Measurements from ENCODE around the gene RNF220.

RNF220 gene

GRCh38 chr1:44405031-44405797 is at the start of gene RNF220:
TSS of gene RNF220 (plus strand) at chr1:44405255.
- in situ Hi-C loops (cut with MboI; ENCODE audit: low sequenced_read_pairs), result no loop called here

- in situ Hi-C loops (cut with MboI; ENCODE audit: low sequenced_read_pairs), result no loop called here
Measured at GRCh38 chr1:44355582-44356305, 49.3 kb upstream of the RNF220 start.

DNA sequence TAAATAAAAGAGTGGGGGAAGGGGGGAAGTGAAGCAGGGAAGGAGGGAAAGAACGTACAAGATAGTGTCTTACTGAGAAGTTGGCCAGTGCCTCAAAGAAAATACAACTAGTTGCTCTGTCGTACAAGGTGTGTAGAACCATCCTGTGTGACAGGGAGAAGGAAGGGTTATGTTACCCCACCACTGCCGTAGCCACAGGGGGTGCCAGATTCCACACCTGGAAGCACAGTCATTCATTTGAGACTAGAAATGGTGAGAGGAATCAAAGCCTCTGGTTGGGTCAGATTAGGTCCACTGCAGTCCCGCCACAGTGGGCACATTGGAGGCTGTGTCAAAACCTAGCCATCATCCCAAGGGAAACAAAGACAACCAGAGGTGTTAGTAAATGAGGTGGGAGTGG is 47.3 kb upstream of the RNF220 start:
- in situ Hi-C loops (cut with MboI; ENCODE audit: low sequenced_read_pairs), result no loop called here

GRCh38 chr1:44359234-44359935 is 45.7 kb upstream of the RNF220 start:
- in situ Hi-C loops (cut with MboI; ENCODE audit: low sequenced_read_pairs), result no loop called here

DNA sequence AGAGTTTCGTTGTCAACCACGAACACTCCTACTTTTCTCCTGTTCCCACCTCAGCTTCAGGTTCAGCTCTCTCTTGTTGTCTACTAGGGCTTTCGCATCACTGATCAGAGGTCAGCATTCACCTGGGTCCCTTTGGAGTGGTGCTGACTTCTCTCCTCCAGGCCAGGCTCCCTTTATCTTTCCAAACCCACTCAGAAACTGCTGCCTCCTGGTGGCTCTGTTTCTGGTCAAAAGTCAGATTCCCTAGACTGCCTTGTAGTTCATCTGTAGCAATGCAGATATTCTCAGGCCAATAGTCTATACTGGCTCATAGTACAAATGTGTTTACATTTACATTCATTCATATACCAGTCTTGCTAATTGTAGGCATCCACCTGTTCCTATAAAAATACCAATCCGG is 43.6 kb upstream of the RNF220 start:
- in situ Hi-C loops (cut with MboI; ENCODE audit: low sequenced_read_pairs), result no loop called here

- in situ Hi-C loops (cut with MboI; ENCODE audit: low sequenced_read_pairs), result no loop called here
Measured at GRCh38 chr1:44366371-44366975, 38.6 kb upstream of the RNF220 start.

- in situ Hi-C loops (cut with MboI; ENCODE audit: low sequenced_read_pairs), result no loop called here
Measured at GRCh38 chr1:44367944-44368343, 37.1 kb upstream of the RNF220 start.

DNA sequence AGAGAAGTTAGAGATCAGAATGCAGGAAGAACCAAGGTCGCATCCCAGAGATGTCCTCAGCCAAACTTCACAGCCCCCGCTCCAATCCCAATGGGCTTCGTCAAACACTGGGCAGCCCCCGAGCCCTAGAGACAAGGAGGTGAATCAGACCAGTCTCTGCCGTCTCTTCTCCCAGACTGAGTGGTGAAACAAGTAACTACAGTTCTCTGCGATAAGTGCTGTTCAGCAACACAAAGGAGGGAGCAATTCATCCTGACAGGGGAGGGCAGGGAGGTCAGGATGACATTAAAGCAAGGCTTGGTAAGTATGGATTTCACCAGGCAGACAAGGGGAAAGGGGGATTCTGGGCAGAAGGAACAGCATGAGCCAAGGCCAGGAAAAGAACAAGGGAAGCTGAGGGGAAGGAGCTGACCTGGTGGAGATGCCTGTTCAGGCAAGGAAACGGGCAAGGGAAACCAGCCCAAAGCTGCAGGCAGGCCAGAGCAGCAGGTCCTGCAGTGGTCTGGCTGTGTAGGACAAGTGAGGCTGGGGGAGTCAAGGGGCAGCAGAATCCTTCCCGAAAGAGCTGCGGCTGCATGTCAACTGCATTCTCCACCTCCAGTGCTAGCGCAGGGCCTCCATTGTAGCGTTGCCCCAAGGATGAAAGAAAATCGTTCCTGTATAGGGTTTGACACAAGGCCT is 36.4 kb upstream of the RNF220 start:
- in situ Hi-C loops (cut with MboI; ENCODE audit: low sequenced_read_pairs), result no loop called here

DNA sequence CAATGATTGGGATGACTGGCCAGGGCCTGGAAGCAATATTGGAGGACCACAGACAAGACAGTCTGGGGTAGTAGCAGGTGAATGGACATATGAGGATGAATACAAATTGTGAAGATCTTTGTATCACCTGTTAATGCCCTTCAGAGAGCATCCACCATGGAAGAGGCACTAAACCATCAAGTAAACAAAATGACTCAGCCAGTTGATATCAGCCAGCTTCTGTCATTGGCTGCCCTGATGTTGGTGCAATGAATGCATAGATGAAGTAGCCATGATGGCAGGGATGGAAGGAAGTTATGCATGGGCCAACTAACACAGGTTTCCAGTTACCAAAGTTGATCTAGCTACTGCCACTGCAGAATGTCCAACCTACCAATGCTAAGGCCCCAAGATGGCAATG is 33.8 kb upstream of the RNF220 start:
- in situ Hi-C loops (cut with MboI; ENCODE audit: low sequenced_read_pairs), result loop anchor here (10.0 kb wide), 1 partner anchor 224 kb away; no protein-coding TSS in a partner anchor

GRCh38 chr1:44375547-44375946 is 29.5 kb upstream of the RNF220 start:
- in situ Hi-C loops (cut with MboI; ENCODE audit: low sequenced_read_pairs), result loop anchor here (10.0 kb wide), 1 partner anchor 219 kb away; no protein-coding TSS in a partner anchor

- in situ Hi-C loops (cut with MboI; ENCODE audit: low sequenced_read_pairs), result loop anchor here (10.0 kb wide), 1 partner anchor 217 kb away; no protein-coding TSS in a partner anchor
Measured at GRCh38 chr1:44377925-44378784, 26.9 kb upstream of the RNF220 start.

GRCh38 chr1:44380666-44381177 is 24.3 kb upstream of the RNF220 start:
- in situ Hi-C loops (cut with MboI; ENCODE audit: low sequenced_read_pairs), result no loop called here

DNA sequence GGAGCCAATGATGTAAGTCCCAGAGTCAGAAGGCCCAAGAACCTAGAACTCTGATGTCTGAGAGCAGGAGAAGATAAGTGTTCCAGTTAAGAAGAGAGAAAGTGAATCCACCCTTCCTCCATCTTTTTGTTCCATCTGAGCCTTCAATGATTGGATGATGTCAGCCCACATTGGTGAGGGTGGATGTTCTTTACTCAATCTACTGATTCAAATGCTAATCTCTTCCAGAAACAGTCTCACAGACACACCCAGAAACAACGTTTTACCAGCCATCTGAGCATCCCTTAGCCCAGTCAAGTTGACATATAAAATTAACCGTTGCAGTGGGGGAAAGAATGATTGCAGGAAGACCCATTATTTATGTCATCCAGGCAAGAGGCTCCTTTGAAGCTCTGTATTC is 16.5 kb upstream of the RNF220 start:
- in situ Hi-C loops (cut with MboI; ENCODE audit: low sequenced_read_pairs), result no loop called here

GRCh38 chr1:44389437-44389836 is 15.6 kb upstream of the RNF220 start:
- in situ Hi-C loops (cut with MboI; ENCODE audit: low sequenced_read_pairs), result no loop called here

- in situ Hi-C loops (cut with MboI; ENCODE audit: low sequenced_read_pairs), result no loop called here
Measured at GRCh38 chr1:44390277-44390676, 14.8 kb upstream of the RNF220 start.

DNA sequence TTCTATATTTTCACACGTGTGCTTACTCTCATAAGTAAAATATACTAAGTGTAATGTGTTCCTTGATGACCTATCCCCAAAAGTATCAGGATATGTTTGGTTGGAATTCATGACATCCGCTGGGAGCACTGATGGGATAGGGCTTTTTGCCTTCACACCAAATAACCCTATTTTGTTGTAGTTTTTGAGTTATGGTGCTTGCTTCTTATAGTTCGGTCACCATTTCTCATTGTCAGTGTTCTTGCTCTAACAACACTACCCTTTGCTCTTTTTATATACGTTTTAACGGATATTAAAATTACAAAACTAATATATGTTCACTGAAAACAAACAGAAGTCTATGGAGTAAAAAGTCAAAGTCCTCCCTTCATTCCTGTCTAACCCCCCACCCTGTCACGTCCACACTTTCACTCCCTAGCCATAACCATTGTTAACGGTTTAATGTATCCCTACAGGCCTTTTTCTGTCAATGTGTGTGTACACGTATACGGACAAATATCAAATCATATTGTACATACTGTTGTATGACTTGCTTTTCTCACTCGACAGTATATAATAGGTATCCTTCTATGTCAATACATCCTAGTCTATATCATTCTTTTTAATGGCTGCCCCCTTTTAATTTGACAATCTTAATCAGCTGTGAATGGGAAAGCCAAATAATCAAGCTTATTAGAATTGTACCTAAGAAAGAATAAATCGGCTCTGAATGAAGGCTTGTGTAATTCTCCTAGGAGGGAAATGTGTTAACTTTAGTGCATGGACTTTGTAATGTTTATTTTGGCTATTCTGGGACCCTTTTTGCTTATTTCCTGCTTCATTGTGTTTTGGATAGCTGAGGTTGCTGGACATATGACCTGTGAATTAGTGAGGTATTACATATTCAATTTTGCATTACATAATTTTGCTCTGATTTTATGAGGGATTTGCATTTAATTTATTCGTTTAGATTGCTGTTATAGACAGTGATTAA is 3.5 kb upstream of the RNF220 start:
- in situ Hi-C loops (cut with MboI; ENCODE audit: low sequenced_read_pairs), result no loop called here

DNA sequence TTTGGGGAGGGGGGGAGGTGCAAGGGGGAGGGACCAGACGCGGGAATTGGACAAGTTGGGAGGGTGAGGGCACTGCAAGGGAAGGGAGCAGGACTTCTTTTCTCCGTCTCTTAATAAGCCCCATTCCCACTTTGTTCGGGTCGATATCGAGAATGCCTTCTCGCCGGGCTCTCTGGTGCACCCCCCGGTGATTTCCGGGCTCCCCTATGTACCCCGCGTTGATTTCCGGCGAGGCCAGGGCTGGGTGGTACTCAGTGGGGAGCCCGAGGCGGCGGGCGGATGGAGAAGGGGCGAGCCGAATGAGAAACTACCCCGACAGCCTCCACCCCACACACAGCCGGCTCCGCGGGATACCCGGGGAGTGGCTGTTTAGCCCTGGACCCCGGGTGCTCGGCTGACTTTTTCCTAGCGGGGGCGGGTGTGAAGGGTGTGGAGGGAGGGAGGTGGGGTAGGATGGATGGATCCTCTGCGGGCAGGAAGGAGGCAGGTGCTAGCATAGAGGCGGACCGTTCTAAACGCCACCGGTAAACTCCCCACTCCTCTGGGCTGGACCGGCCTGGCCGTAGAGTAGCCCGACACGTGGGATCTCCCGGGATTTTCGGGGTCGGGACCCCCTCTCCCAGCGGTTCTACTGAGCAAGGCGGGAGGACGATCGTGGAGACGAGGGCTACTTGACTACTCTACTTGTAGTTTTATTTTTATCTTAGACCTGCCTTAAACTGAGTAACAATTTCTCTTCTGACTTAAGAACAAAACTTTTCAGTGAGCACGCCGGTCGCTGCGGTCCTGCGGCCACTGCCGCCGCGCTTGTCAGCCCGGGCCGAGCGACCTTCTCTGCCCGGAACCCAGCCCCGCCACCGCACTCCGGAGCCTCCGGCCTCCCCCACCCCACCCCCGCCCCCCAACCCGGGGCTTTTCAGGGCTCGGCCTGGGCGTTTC is 1.0 kb downstream of the RNF220 start:
- in situ Hi-C loops (cut with MboI; ENCODE audit: low sequenced_read_pairs), result no loop called here

Measured in HL-60/S4 (cell line).